ENCODE results near the gene PPP2R1A. TPM values are rescaled to one million over a fixed set of nuclear protein-coding genes. Genes with fewer than 3 reads are reported as not detected.
A peak's percentile ranks its signal among the peaks of the same experiment; 100 is the strongest.

The PPP2R1A gene
- total RNA-seq, 1 donor from 2014 or later: 154 TPM

- H3K4me1 ChIP-seq: peaks cover 19% of the 10 kb centered on the region
- DNase-seq (no peak), ATAC-seq (peak in 1 of 2 donors; percentile 33)
- intact Hi-C loops (cut with DNase I): no loop called here
- no peaks in the 10 kb centered on the region for H3K9me3 ChIP-seq
- peak overlapping the region; percentile 86 for H3K27ac ChIP-seq
- H3K36me3 ChIP-seq: peaks cover 31% of the 10 kb centered on the region
- H3K4me3 ChIP-seq: peak overlapping the region; percentile 94
- H3K27me3 ChIP-seq (ENCODE audit: low read depth): no peaks in the 10 kb centered on the region
- no peak for TF ChIP-seq CTCF (IDR thresholded peaks at IDR 0.05)
Observed at GRCh38 chr19:52170304-52170703, 19.5 kb upstream of the PPP2R1A start.

DNA sequence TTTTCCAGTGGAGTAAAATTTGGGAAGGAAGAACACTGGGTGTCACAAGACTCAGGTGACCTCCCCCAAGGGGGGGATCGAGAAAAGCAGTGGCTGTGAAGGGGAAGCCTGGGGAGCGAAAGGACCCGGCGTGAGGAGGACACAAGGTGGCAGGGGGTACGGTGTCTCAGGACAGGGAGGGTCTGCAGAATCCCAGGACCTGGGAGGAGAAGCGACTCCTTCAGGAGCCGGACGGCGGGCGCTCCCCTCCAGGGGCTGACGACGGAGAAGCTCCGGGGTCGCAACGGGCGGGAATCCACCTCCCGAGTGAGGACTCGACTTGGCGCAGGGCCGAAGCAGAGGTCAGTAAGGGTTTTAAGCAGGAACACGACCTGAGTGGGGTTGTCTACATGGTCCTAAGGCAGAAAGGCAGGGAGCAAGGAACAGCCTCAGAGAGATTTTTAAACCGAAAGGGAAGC is 19.0 kb upstream of the PPP2R1A start:
- TF ChIP-seq CTCF (IDR thresholded peaks at IDR 0.05): no peak
- H3K36me3 ChIP-seq: peaks cover 27% of the 10 kb centered on the region
- H3K27ac ChIP-seq: peak overlapping the region; percentile 86
- intact Hi-C loops (cut with DNase I): no loop called here
- ATAC-seq (peak; percentile 44 to 53), DNase-seq (peak; percentile 54)
- no peaks in the 10 kb centered on the region for H3K9me3 ChIP-seq
- H3K27me3 ChIP-seq (ENCODE audit: low read depth): no peaks in the 10 kb centered on the region
- peak overlapping the region; percentile 94 for H3K4me3 ChIP-seq
- peaks cover 19% of the 10 kb centered on the region for H3K4me1 ChIP-seq

GRCh38 chr19:52171321-52172169 is 18.3 kb upstream of the PPP2R1A start, which contains the start of gene ZNF836:
TSS of gene ZNF836 (minus strand) at chr19:52171621. CDS start at chr19:52168072, 3,549 bp downstream.
- ATAC-seq: peak; percentile 98 to 99
- H3K4me3 ChIP-seq: peak within 1 kb of the TSS; percentile 94
- H3K9me3 ChIP-seq: no peaks in the 10 kb centered on the region
- H3K27me3 ChIP-seq (ENCODE audit: low read depth): no peaks in the 10 kb centered on the region
- TF ChIP-seq CTCF (IDR thresholded peaks at IDR 0.05): no peak
- intact Hi-C loops (cut with DNase I): no loop called here
- peak within 1 kb of the TSS; percentile 86 for H3K27ac ChIP-seq
- peak; percentile 93 for DNase-seq
- H3K36me3 ChIP-seq: peaks cover 27% of the 10 kb centered on the region
- peaks cover 19% of the 10 kb centered on the region for H3K4me1 ChIP-seq

DNA sequence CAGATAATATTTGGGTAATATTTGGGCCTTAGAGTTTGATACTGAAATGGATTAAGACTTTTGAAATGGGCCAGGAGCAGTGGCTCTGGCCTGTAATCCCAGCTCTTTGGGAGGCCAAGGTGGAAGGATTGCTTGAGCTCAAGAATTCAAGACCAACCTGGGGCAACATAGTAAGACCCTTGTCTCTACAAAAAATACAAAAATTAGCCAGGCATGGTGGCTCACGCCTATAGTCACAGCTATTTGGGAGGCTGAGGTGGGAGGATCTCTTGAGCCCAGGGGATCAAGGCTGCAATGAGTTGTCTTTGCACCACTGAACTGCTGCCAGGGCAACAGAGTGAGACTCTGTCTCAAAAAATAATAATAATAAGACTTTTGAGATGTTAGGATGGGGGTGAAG is 17.5 kb upstream of the PPP2R1A start:
- intact Hi-C loops (cut with DNase I): no loop called here
- Histone ChIP-seq H3K9me3 (no peaks in the 10 kb centered on the region), H3K27me3 (ENCODE audit: low read depth) (no peaks in the 10 kb centered on the region), H3K36me3 (peaks cover 20% of the 10 kb centered on the region), H3K27ac (peak overlapping the region; percentile 86), H3K4me1 (peaks cover 19% of the 10 kb centered on the region), H3K4me3 (no peak overlapping the region)
- ATAC-seq (no peak), DNase-seq (no peak)
- no peak for TF ChIP-seq CTCF (IDR thresholded peaks at IDR 0.05)

GRCh38 chr19:52176574-52176973 is 13.3 kb upstream of the PPP2R1A start:
- no peak for TF ChIP-seq CTCF (IDR thresholded peaks at IDR 0.05)
- Histone ChIP-seq H3K27me3 (ENCODE audit: low read depth) (no peaks in the 10 kb centered on the region), H3K4me3 (no peak overlapping the region), H3K27ac (no peak overlapping the region), H3K9me3 (no peaks in the 10 kb centered on the region), H3K4me1 (peaks cover 6% of the 10 kb centered on the region), H3K36me3 (no peaks in the 10 kb centered on the region)
- DNase-seq: no peak
- ATAC-seq: no peak
- intact Hi-C loops (cut with DNase I): no loop called here

All from lower lobe of right lung (tissue), 2 donors.